ENCODE results near the gene NXPH2.
"Not testable (repeated sequence)": the region's sequence is repeated elsewhere in the genome, so short reads cannot be mapped to it uniquely, and the experiment has no call there.

NXPH2 gene

DNA sequence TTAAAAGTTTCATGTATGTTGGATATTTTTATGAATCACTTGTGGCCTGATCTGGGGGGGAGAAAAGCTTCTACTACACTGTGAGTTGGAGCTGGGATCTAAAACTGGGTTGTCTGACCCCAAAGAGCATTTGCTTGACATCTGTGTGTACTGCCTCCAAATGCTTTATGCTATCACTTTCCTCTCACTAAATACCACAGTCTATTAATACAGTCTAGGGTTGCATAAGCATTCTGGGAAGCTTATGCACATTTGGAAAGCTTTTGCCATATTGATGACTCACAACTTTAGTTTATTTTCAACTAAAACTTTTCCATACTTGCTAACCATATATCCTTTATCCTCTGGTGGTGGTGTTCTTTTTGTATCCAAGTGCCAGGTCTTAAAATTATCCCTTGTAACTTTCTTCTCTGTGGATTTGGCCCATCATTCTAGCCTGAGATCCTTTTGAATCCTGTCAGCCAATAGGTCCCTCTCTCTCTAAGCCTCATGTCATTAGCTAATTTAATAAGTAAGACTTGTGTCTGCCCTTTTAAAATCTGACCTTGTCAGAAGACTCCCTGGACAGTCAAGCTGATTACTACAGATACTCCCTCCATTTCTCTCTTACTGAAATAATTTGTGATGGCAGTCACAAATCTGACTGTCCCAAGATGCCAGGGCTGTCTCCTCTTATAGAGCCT is 72.7 kb downstream of the NXPH2 start:
- DNase-seq: peak; percentile 6

GRCh38 chr2:138703242-138703641 is 76.9 kb downstream of the NXPH2 start:
- no peak for DNase-seq

DNA sequence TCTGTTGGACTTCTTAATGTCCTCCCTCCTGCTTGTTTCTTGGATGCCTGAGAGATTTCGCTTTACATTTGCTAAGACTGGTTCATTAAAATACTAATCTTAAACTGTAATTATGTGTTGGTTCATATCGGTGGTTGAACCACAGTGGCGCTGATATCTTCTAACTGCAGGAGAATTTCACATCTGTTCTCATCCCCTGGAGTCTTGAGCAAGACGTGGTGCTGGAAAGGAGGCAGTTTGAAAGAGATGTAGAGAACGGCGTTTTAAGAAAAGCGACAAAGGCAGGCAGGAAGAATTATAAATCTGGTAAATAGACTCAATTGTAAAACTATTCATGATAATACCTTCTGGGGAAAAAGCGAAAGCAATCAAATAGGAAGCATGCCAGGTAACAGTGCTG is 79.5 kb downstream of the NXPH2 start:
- DNase-seq: no peak

- no peak for DNase-seq
These were observed 80.8 kb downstream of the NXPH2 start for GRCh38 chr2:138699421-138699820.

- no peak for DNase-seq
These were observed 81.8 kb downstream of the NXPH2 start for GRCh38 chr2:138698428-138698827.

- DNase-seq: no peak
These were observed 88.5 kb downstream of the NXPH2 start for GRCh38 chr2:138691667-138692066.

GRCh38 chr2:138689705-138690104 is 90.5 kb downstream of the NXPH2 start:
- no peak for DNase-seq

- no peak for DNase-seq
These were observed 98.0 kb downstream of the NXPH2 start for GRCh38 chr2:138682163-138682562.

- no peak for DNase-seq
These were observed 103.0 kb downstream of the NXPH2 start for GRCh38 chr2:138677221-138677620.

GRCh38 chr2:138676619-138677021 is 103.6 kb downstream of the NXPH2 start:
- no peak for DNase-seq

DNA sequence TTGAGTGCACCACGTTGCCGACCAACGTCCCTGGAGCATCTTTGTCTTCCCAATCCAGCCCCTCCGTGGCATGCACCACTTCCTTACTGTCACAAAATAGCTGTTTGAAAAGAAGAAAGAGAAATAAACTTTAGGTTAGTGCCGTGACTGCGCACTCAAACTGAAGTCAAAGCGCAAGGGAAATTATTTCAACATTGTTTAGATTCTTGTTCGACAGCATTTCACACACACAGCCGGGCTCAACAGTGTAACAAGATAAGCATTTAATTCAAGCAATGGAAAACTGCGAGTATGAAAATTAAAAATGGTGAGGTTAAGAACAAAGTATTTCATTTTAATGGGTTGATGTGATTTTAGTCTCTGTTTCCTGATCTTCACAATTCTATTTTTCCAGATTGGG is 108.6 kb downstream of the NXPH2 start:
- DNase-seq: no peak

DNA sequence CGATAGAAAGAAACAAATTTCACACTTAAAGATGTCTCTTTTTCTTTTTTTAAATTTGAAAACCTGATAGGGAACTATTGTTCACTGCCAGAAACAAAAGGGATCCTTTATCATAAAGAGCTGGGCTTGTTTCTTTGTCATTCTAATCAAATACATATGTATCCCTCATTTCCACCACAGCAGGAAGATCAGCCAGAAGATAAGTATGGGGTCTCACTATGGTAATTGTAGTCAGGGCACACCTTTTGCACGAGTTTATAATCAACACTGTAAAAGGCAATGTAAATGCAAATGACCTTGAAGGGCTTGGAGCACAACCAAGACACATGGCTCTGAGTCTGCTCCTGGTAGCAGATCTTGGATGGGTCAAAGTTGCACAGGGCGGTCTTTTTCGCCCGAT is 109.5 kb downstream of the NXPH2 start:
- no peak for DNase-seq

- no peak for DNase-seq
These were observed 114.3 kb downstream of the NXPH2 start for GRCh38 chr2:138665937-138666336.

- no peak for DNase-seq
These were observed 121.8 kb downstream of the NXPH2 start for GRCh38 chr2:138658187-138658894.

GRCh38 chr2:138654146-138654545 is 126.0 kb downstream of the NXPH2 start:
- DNase-seq: no peak

DNA sequence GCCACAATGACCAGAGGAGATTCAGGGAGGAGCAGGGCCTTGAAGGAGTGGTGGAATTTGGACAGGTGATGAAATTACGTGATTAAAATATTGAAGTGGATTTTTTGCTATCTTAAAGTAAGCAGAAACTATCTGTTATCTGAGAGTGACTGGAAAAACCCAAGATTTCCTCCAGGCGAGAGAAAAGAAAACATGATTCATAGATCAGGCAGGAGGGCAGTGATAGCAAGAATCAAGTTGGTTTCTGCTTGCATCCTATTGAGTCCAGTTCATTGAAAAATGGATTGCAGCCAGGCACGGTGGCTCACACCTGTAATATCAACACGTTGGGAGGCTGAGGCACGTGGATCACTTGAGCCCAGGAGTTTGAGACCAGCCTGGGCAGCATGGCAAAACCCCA is 127.8 kb downstream of the NXPH2 start:
- no peak for DNase-seq

- no peak for DNase-seq
These were observed 130.6 kb downstream of the NXPH2 start for GRCh38 chr2:138649571-138649970.

DNA sequence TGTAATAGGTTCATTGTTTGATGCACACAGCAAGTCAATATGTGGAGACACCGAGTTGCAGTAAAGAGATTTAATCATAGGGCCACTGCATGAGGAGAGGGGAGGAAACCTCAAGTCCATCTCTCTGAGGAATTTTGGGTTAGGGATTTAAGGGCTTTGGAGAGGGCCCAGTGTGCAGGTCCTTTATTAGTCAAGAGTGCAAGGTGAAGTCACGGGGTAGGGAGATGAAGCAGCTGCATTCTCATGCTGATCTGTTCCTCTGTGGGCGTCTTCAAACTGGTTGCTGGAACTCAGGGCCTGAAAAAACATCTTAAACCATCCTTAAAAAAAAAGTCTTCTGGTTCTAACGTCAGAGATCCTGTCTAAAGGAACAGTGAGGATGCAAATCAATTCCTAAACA is 131.6 kb downstream of the NXPH2 start:
- no peak for DNase-seq

GRCh38 chr2:138644776-138645175 is 135.4 kb downstream of the NXPH2 start:
- DNase-seq: not testable (repeated sequence)

DNA sequence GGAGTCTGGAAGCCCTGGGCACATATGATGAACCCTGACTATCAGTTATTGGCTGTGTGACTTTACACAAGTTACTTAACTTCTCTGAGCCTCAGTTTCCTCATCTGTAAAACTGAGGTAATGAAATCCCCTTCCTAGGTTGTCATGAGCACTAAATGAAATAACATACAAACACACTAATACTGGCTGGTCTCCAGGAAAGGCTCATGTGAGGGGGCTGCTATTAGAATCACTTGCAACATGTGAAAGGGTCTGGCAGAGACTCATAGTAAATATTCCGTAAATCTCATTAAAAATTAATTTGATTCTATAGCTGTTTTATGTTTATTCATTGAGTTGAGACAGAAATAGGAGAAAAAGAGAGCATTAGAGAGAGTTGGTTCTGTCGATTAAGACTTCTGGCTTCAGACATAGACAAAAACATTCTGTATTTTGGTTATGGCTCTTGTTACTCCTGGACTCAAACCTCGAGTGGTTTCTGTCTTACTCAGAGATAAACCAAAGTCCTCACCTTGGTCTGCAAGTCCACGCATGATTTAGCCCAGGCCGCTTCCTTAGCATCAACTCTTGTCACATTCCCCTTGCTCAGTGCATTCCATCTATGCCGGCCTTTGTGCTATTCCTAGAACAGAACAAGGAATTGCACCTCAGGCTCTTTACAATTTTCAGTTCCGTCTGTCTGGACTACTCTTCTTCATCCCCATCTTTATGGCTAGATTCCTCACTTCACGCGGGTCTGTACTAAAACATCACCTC is 139.1 kb downstream of the NXPH2 start:
- no peak for DNase-seq

GRCh38 chr2:138637686-138638085 is 142.5 kb downstream of the NXPH2 start:
- no peak for DNase-seq

DNA sequence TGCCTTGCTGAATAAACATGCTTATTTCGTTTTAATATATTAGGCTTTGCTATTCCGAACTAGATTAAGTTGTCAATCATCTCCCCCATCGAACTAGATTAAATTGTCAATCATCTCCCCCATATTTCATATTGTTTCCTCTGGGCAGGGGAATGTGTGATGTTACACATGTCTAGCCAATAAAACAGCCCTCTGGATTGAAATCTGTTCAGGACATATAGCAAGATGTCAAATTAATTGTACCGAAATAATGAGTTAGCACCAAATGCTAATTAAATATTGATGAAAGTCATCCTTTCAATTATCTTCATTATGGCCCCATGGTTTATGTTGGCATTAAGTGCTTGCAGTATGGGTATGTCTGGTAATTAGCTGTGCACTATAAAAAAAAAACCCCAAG is 143.1 kb downstream of the NXPH2 start:
- no peak for DNase-seq

DNA sequence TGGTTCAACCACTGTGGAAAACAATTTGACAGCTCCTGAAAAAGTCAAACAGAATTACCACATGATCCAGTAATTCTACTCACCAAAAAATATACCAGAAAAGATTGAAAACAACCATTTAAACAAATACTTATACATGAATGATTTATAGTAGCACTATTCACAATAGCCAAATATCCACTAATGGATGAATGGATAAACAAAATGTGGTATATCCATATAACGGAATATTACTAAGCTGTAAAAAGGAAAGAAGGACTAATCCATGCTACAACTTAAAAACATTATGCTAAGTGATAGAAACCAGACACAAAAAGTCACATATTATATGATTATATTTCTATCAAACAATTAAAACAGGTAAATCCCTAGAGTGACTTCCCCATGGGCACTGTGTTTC is 147.1 kb downstream of the NXPH2 start:
- no peak for DNase-seq

DNA sequence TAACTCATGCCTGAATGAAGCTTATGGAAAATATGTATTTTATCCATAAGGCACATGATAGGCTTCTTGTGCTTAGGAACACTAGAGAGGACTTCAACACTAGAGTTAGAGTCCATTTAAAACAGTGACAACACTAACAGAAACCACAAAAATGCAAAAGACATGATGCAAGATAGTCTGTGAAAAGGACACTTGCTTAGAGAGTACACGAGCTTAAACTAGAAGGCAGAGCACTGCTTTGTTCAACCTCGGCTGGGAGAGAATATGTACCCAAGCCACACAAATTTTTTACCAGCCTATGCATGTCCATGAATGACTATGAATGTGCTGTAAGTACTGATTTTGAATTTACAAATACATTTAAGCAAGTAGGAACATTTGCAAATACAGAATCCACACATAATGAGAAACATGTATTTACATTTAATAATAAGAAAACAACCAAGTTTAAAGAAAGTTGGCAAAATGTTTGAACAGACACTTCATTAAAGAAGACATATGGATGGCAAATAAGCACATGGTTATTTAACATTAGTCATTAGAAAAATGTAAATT is 148.0 kb downstream of the NXPH2 start:
- no peak for DNase-seq
